Ovary (tissue), 3 donors: Measurements from ENCODE around the gene PPM1M.

Experiments used
- EP300 ChIP-seq: sonication (generic); formaldehyde crosslinking; IDR thresholded peaks from one replicate; pipeline ENCODE4 v1.6.1; 2017; ENCODE audit warnings: antibody characterized with exemption
- POLR2A ChIP-seq: fragments of 450-650 bp; IDR thresholded peaks from one replicate; pipeline ENCODE4 v1.6.1; 2017; ENCODE audit warnings: antibody characterized with exemption, mild to moderate bottlenecking, moderate library complexity
- TF ChIP-seq, protein P1 (sequence below), 3 donors: fragments of 450-650 bp in 2 of 3; fragments of 200-600 bp in 1 of 3; IDR thresholded peaks; one replicate each; pipeline versions ENCODE4 v1.5.1 to v1.8.0; 2016 to 2022; ENCODE audit warnings: antibody characterized with exemption in 3 of 3, mild to moderate bottlenecking in 1 of 3
- donor health status: DM: no; HTN: no; CAD: no.

DNA sequence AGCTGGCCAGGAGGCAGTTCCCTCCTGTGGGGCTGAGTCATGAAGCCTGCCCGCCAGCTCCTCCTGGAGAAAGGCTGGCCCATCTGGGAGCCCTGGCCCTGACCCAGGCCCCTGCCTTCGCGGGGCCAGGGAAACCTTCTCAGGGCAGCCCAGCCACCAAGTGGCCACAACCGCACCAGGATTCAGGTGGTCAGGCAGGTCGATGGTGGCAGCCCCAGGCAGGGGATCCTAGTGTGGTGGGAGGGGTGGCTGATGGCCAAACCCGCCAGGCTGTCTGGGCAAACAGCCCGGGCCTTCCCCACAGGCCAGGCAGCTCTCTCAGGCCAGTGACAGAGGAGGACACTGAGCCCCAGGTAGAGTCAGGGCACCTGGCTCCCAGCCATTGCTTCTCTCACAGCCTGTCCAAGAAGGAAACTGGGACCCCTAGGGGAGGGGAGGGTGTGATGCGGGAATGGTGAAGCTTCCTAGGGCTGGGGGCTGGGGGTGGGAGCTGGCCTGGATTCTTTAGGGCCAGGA is 7.8 kb upstream of the PPM1M start:
- TF ChIP-seq, protein P1, sequence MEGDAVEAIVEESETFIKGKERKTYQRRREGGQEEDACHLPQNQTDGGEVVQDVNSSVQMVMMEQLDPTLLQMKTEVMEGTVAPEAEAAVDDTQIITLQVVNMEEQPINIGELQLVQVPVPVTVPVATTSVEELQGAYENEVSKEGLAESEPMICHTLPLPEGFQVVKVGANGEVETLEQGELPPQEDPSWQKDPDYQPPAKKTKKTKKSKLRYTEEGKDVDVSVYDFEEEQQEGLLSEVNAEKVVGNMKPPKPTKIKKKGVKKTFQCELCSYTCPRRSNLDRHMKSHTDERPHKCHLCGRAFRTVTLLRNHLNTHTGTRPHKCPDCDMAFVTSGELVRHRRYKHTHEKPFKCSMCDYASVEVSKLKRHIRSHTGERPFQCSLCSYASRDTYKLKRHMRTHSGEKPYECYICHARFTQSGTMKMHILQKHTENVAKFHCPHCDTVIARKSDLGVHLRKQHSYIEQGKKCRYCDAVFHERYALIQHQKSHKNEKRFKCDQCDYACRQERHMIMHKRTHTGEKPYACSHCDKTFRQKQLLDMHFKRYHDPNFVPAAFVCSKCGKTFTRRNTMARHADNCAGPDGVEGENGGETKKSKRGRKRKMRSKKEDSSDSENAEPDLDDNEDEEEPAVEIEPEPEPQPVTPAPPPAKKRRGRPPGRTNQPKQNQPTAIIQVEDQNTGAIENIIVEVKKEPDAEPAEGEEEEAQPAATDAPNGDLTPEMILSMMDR (IDR thresholded peaks at IDR 0.05) = no peak
- TF ChIP-seq POLR2A (no peak), EP300 (no peak)
